ENCODE measurements around the gene NPC1. TPM values are rescaled to one million over a fixed set of nuclear protein-coding genes. Genes with fewer than 3 reads are reported as not detected.

Gene NPC1
- total RNA-seq, 1 experiment from 2014 or later = 92.7 TPM

DNA sequence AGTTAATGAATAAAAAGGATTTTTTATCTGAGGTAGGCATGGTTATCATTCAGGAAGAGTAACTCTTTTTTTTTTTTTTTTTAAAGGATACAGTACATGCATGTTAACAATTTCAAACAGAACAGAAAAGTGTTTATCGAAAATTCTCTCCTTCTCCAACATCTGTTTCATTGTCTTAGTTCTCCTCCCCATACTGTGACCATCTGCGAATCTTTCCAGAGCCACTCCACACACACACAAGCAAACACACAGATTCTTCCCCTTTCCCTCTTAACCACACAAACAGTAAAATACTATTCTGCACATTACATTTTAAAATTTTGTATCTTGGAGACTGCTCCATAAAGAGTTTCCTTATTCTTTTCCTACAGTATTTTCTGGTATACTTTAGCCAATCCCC lies 38.0 kb downstream of the NPC1 start:
- no peak overlapping the region for H3K27ac ChIP-seq (ENCODE audit: low read length)
- ChIA-PET POLR2A (no interaction called here), CTCF (interaction anchor here (0.6 to 0.8 kb wide), 2 partner anchors 34 to 38 kb away, joined by 3 to 4 read pairs; no protein-coding TSS in a partner anchor)
- in situ Hi-C loops (cut with HindIII; ENCODE audit: low pct_unique_long_range_greater_than_20kb, low sequenced_read_pairs) = no loop called here
- intact Hi-C loops (cut with micrococcal nuclease; ENCODE audit: unreplicated experiment) = no loop called here
- no peaks in the 10 kb centered on the region for H3K9me3 ChIP-seq (ENCODE audit: control insufficient read depth, insufficient read depth, low read depth, low read length)
- ATAC-seq (no peak), DNase-seq (ENCODE audit: low read depth, low spot score) (no peak)
- TF ChIP-seq TCF7L2 (IDR thresholded peaks at IDR 0.05; ENCODE audit: low read depth, low read length) (no peak), SIN3A (IDR thresholded peaks at IDR 0.05; ENCODE audit: borderline replicate concordance, insufficient read depth, low read depth, low read length) (no peak), POLR2AphosphoS5 (IDR thresholded peaks at IDR 0.05; ENCODE audit: low read depth, low read length) (no peak)
- TF ChIP-seq, protein P1, sequence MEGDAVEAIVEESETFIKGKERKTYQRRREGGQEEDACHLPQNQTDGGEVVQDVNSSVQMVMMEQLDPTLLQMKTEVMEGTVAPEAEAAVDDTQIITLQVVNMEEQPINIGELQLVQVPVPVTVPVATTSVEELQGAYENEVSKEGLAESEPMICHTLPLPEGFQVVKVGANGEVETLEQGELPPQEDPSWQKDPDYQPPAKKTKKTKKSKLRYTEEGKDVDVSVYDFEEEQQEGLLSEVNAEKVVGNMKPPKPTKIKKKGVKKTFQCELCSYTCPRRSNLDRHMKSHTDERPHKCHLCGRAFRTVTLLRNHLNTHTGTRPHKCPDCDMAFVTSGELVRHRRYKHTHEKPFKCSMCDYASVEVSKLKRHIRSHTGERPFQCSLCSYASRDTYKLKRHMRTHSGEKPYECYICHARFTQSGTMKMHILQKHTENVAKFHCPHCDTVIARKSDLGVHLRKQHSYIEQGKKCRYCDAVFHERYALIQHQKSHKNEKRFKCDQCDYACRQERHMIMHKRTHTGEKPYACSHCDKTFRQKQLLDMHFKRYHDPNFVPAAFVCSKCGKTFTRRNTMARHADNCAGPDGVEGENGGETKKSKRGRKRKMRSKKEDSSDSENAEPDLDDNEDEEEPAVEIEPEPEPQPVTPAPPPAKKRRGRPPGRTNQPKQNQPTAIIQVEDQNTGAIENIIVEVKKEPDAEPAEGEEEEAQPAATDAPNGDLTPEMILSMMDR (IDR thresholded peaks at IDR 0.05) = no peak
- TF ChIP-seq, protein P2, sequence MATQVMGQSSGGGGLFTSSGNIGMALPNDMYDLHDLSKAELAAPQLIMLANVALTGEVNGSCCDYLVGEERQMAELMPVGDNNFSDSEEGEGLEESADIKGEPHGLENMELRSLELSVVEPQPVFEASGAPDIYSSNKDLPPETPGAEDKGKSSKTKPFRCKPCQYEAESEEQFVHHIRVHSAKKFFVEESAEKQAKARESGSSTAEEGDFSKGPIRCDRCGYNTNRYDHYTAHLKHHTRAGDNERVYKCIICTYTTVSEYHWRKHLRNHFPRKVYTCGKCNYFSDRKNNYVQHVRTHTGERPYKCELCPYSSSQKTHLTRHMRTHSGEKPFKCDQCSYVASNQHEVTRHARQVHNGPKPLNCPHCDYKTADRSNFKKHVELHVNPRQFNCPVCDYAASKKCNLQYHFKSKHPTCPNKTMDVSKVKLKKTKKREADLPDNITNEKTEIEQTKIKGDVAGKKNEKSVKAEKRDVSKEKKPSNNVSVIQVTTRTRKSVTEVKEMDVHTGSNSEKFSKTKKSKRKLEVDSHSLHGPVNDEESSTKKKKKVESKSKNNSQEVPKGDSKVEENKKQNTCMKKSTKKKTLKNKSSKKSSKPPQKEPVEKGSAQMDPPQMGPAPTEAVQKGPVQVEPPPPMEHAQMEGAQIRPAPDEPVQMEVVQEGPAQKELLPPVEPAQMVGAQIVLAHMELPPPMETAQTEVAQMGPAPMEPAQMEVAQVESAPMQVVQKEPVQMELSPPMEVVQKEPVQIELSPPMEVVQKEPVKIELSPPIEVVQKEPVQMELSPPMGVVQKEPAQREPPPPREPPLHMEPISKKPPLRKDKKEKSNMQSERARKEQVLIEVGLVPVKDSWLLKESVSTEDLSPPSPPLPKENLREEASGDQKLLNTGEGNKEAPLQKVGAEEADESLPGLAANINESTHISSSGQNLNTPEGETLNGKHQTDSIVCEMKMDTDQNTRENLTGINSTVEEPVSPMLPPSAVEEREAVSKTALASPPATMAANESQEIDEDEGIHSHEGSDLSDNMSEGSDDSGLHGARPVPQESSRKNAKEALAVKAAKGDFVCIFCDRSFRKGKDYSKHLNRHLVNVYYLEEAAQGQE (IDR thresholded peaks at IDR 0.05; ENCODE audit: insufficient read depth in 1 of 2, low read depth in 2 of 2, low read length in 1 of 2) = no peak
- H3K4me3 ChIP-seq (ENCODE audit: low read depth in 2 of 2, low read length in 2 of 2) = no peak overlapping the region
- BruUV-seq (replicated peaks) = no TSS peak
- no peaks in the 10 kb centered on the region for H3K27me3 ChIP-seq (ENCODE audit: control insufficient read depth, insufficient read depth, low read length)
- H3K36me3 ChIP-seq (ENCODE audit: control insufficient read depth, insufficient read depth, low read length) = peaks cover 17% of the 10 kb centered on the region; the same call in 1 of the 2 replicates
- no peaks in the 10 kb centered on the region for H3K4me1 ChIP-seq (ENCODE audit: control insufficient read depth, insufficient read depth, low read length)

DNA sequence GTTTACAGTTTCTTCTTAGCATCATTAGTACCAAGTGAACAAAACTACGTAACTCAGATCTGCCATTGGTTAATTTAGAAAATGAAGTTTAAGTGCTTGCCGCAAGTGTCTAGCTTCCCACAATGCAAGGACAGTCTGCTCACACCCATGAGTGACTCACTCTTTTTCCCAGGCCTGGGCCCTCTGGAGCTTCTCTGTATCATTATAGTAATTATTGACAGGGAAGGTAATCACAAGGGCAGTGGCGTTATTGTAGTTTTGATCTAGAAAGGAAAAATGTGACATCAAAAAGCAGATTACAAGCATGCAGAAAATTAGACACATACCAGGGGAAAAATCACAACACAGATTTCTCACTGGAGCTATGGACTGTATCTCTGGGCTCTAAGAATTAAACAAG lies 38.5 kb downstream of the NPC1 start:
- H3K4me3 ChIP-seq (ENCODE audit: low read depth in 2 of 2, low read length in 2 of 2) = no peak overlapping the region
- DNase-seq (ENCODE audit: low read depth, low spot score) (no peak), ATAC-seq (no peak)
- no peaks in the 10 kb centered on the region for H3K27me3 ChIP-seq (ENCODE audit: control insufficient read depth, insufficient read depth, low read length)
- CTCF ChIA-PET = interaction anchor here (0.6 to 0.8 kb wide), 2 partner anchors 33 to 38 kb away, joined by 3 to 4 read pairs; no protein-coding TSS in a partner anchor
- BruUV-seq (replicated peaks) = no TSS peak
- peaks cover 17% of the 10 kb centered on the region for H3K36me3 ChIP-seq (ENCODE audit: control insufficient read depth, insufficient read depth, low read length)
- no peaks in the 10 kb centered on the region for H3K4me1 ChIP-seq (ENCODE audit: control insufficient read depth, insufficient read depth, low read length)
- intact Hi-C loops (cut with micrococcal nuclease; ENCODE audit: unreplicated experiment) (no loop called here), in situ Hi-C loops (cut with HindIII; ENCODE audit: low pct_unique_long_range_greater_than_20kb, low sequenced_read_pairs) (no loop called here)
- POLR2A ChIA-PET = no interaction called here
- TF ChIP-seq, protein P1 (IDR thresholded peaks at IDR 0.05) = no peak
- TF ChIP-seq POLR2AphosphoS5 (IDR thresholded peaks at IDR 0.05; ENCODE audit: low read depth, low read length) (no peak), SIN3A (IDR thresholded peaks at IDR 0.05; ENCODE audit: borderline replicate concordance, insufficient read depth, low read depth, low read length) (no peak), TCF7L2 (IDR thresholded peaks at IDR 0.05; ENCODE audit: low read depth, low read length) (no peak)
- TF ChIP-seq, protein P2 (IDR thresholded peaks at IDR 0.05; ENCODE audit: insufficient read depth in 1 of 2, low read depth in 2 of 2, low read length in 1 of 2) = no peak
- no peak overlapping the region for H3K27ac ChIP-seq (ENCODE audit: low read length)
- H3K9me3 ChIP-seq (ENCODE audit: control insufficient read depth, insufficient read depth, low read depth, low read length) = no peaks in the 10 kb centered on the region

Measured in Panc1 (cell line).